H1 (cell line): ENCODE results near the gene ATP1A1. TPM values are rescaled to one million over a fixed set of nuclear protein-coding genes. Genes with fewer than 3 reads are reported as not detected.

ENCODE experiments used
- CTCF ChIA-PET: fragments of 300-600 bp; sonication (Branson Sonifier 250); formaldehyde crosslinking; loops from one replicate; lab custom pipeline; 2021; ENCODE audit not compliant: partially characterized antibody; lab: Charles Lee
- POLR2A ChIA-PET: fragments of 300-600 bp; sonication (Branson Sonifier 250); formaldehyde crosslinking; loops from one replicate; lab custom pipeline; 2021; ENCODE audit warnings: inconsistent platforms; ENCODE audit not compliant: partially characterized antibody; lab: Charles Lee
- DNase-seq, 2 experiments: peaks; one replicate each; pipeline versions ENCODE4 v3.0.0 to v3.0.0-alpha.2; 2010 to 2022; ENCODE audit warnings: low spot score in 2 of 2, low read depth in 1 of 2, mixed read lengths in 1 of 2
- FAIRE-seq: peaks from 2 replicates; lab custom pipeline; 2011; peaks lifted over from hg19 to GRCh38; lab: Jason Lieb, UNC
- H2AFZ ChIP-seq: 2 replicates; pipeline ENCODE4 v1.8.1; 2012; ENCODE audit warnings: low read length, inconsistent platforms
- H2AK5ac ChIP-seq: 2 replicates; pipeline ENCODE4 v1.6.1; 2013; ENCODE audit warnings: low read depth, low read length
- H2BK120ac ChIP-seq: replicated peaks from 2 replicates; pipeline ENCODE3; 2013; ENCODE audit warnings: low read depth, low read length, inconsistent platforms
- H2BK12ac ChIP-seq: 2 replicates; pipeline ENCODE4 v1.6.1; 2013; ENCODE audit warnings: low read depth, low read length
- H2BK15ac ChIP-seq: 2 replicates; pipeline ENCODE4 v1.6.1; 2013; ENCODE audit warnings: low read length
- H2BK20ac ChIP-seq: 2 replicates; pipeline ENCODE4 v1.6.1; 2013; ENCODE audit warnings: low read length
- H2BK5ac ChIP-seq: 2 replicates; pipeline ENCODE4 v1.6.1; 2013; ENCODE audit warnings: low read depth, low read length
- H3K14ac ChIP-seq: 2 replicates; pipeline ENCODE4 v1.6.1; 2013; ENCODE audit warnings: inconsistent platforms; ENCODE audit not compliant: insufficient read length
- H3K18ac ChIP-seq: 2 replicates; pipeline ENCODE4 v1.6.1; 2013; ENCODE audit warnings: low read length; ENCODE audit errors: extremely low read depth
- H3K23ac ChIP-seq: 2 replicates; pipeline ENCODE4 v1.6.1; 2013; ENCODE audit warnings: inconsistent platforms; ENCODE audit not compliant: insufficient read length
- H3K23me2 ChIP-seq: 2 replicates; pipeline ENCODE4 v1.6.1; 2013; ENCODE audit warnings: low read depth, low read length
- H3K27ac ChIP-seq: 2 replicates; pipeline ENCODE4 v1.6.1; 2011; ENCODE audit warnings: low read depth, low read length, inconsistent platforms
- H3K27me3 ChIP-seq, 4 experiments: replicated peaks in 1 of 4; 1 replicate in 1 of 4; 2 replicates in 3 of 4; pipeline versions ENCODE4 v1.6.1 to v1.8.1; 2011 to 2013; ENCODE audit warnings: low read length in 3 of 4, mild to moderate bottlenecking in 3 of 4, inconsistent platforms in 2 of 4, mixed read lengths in 2 of 4, moderate library complexity in 1 of 4; ENCODE audit not compliant: control insufficient read depth in 3 of 4, insufficient read depth in 3 of 4; ENCODE audit errors: extremely low read depth in 1 of 4
- H3K36me3 ChIP-seq, 4 experiments: 2 replicates each; pipeline versions ENCODE4 v1.6.1 to v1.8.1; 2011 to 2013; ENCODE audit warnings: mild to moderate bottlenecking in 4 of 4, low read length in 3 of 4, moderate library complexity in 2 of 4, control low read depth in 1 of 4, inconsistent platforms in 1 of 4; ENCODE audit not compliant: insufficient read depth in 4 of 4, control insufficient read depth in 2 of 4
- H3K4ac ChIP-seq: replicated peaks from 2 replicates; pipeline ENCODE3; 2013; ENCODE audit warnings: low read length, low read depth, mixed read lengths, inconsistent platforms; ENCODE audit not compliant: insufficient read length
- H3K4me1 ChIP-seq, 4 experiments: replicated peaks in 1 of 4; 1 replicate in 1 of 4; 2 replicates in 3 of 4; pipeline versions ENCODE4 v1.6.1 to v1.8.1; 2011 to 2013; ENCODE audit warnings: low read length in 3 of 4, inconsistent platforms in 2 of 4, mixed read lengths in 1 of 4; ENCODE audit not compliant: insufficient read depth in 4 of 4, control insufficient read depth in 3 of 4
- H3K4me2 ChIP-seq, 2 experiments: 2 replicates each; pipeline versions ENCODE4 v1.6.1 to v1.8.1; 2011 to 2013; ENCODE audit warnings: low read depth in 2 of 2, low read length in 2 of 2, control low read depth in 1 of 2, inconsistent platforms in 1 of 2, mild to moderate bottlenecking in 1 of 2; ENCODE audit not compliant: insufficient read depth in 1 of 2
- H3K4me3 ChIP-seq, 4 experiments: fragments of 200-600, 300-600 bp in 1 of 4; sonication (generic), shearing (Covaris generic), sonication (Bioruptor Twin) in 1 of 4; 2 replicates each; pipeline versions ENCODE4 v1.5.1 to v1.8.1; 2011 to 2016; ENCODE audit warnings: low read length in 4 of 4, low read depth in 3 of 4, control low read depth in 2 of 4, inconsistent platforms in 2 of 4, mild to moderate bottlenecking in 2 of 4, mixed read lengths in 1 of 4, moderate library complexity in 1 of 4; ENCODE audit not compliant: insufficient read depth in 2 of 4; ENCODE audit errors: extremely low read depth in 1 of 4
- H3K56ac ChIP-seq: replicated peaks from 2 replicates; pipeline ENCODE3; 2013; ENCODE audit warnings: low read depth, mild to moderate bottlenecking, mixed read lengths, low read length, inconsistent platforms; ENCODE audit not compliant: insufficient read length
- H3K79me1 ChIP-seq: 2 replicates; pipeline ENCODE4 v1.6.1; 2013; ENCODE audit warnings: low read depth, low read length, control low read depth
- H3K79me2 ChIP-seq, 2 experiments: 2 replicates each; pipeline versions ENCODE4 v1.6.1 to v1.8.1; 2012 to 2013; ENCODE audit warnings: low read length in 2 of 2, mild to moderate bottlenecking in 2 of 2, inconsistent platforms in 1 of 2; ENCODE audit not compliant: insufficient read depth in 2 of 2, control insufficient read depth in 1 of 2
- H3K9ac ChIP-seq, 4 experiments: replicated peaks in 1 of 4; 1 replicate in 1 of 4; 2 replicates in 3 of 4; pipeline versions ENCODE4 v1.6.1 to v1.8.1; 2011 to 2013; ENCODE audit warnings: low read depth in 3 of 4, low read length in 3 of 4, control low read depth in 2 of 4, mild to moderate bottlenecking in 2 of 4, moderate library complexity in 2 of 4, inconsistent platforms in 1 of 4; ENCODE audit errors: extremely low read depth in 1 of 4
- H3K9me3 ChIP-seq, 2 experiments: 2 replicates each; pipeline versions ENCODE4 v1.6.1 to v1.8.1; 2012 to 2013; ENCODE audit warnings: mild to moderate bottlenecking in 2 of 2, moderate library complexity in 2 of 2, control low read depth in 1 of 2, inconsistent platforms in 1 of 2, low read depth in 1 of 2, low read length in 1 of 2, mixed read lengths in 1 of 2; ENCODE audit not compliant: insufficient read depth in 2 of 2
- H4K20me1 ChIP-seq, 2 experiments: replicated peaks in 1 of 2; 2 replicates each; pipeline versions ENCODE3 to v1.8.1; 2011 to 2013; ENCODE audit warnings: inconsistent platforms in 2 of 2, low read length in 2 of 2, mild to moderate bottlenecking in 1 of 2; ENCODE audit not compliant: insufficient read depth in 2 of 2, control insufficient read depth in 1 of 2
- H4K5ac ChIP-seq: 2 replicates; pipeline ENCODE4 v1.6.1; 2013; ENCODE audit warnings: low read length, low read depth, mixed read lengths, inconsistent platforms; ENCODE audit not compliant: insufficient read length
- H4K8ac ChIP-seq: 2 replicates; pipeline ENCODE4 v1.8.0; 2013; ENCODE audit warnings: mild to moderate bottlenecking, moderate library complexity, low read length, inconsistent platforms; ENCODE audit not compliant: insufficient read depth; ENCODE audit errors: extremely low read depth
- H4K91ac ChIP-seq: replicated peaks from 2 replicates; pipeline ENCODE3; 2013; ENCODE audit warnings: low read length, mixed read lengths, inconsistent platforms; ENCODE audit not compliant: insufficient read length
- BRCA1 ChIP-seq: IDR thresholded peaks from 2 replicates; pipeline ENCODE4 v1.6.1; 2012; ENCODE audit warnings: low read depth, low read length, improper control_type of control experiment
- HDAC2 ChIP-seq, 2 experiments: fragments of 300-600 bp in 1 of 2; sonication (generic) in 1 of 2; IDR thresholded peaks; 2 replicates each; pipeline ENCODE4 v1.6.1; 2011 to 2012; ENCODE audit warnings: low read depth in 2 of 2, low read length in 2 of 2, mild to moderate bottlenecking in 2 of 2, moderate library complexity in 2 of 2, borderline replicate concordance in 1 of 2, inconsistent platforms in 1 of 2
- POLR2AphosphoS5 ChIP-seq: IDR thresholded peaks from 2 replicates; pipeline ENCODE4 v1.6.1; 2011; ENCODE audit warnings: low read depth, low read length
- SIN3A ChIP-seq, 2 experiments: IDR thresholded peaks in 1 of 2; conservative IDR thresholded peaks in 1 of 2; 2 replicates each; pipeline ENCODE4 v1.6.1; 2011 to 2012; ENCODE audit warnings: low read length in 2 of 2, improper control_type of control experiment in 1 of 2, low read depth in 1 of 2, mild to moderate bottlenecking in 1 of 2
- SP2 ChIP-seq: IDR thresholded peaks from 2 replicates; pipeline ENCODE4 v1.6.1; 2012; ENCODE audit warnings: mild to moderate bottlenecking, low read length, inconsistent platforms
- whole genome bisulfite sequencing, 2 experiments: shearing (Covaris generic) in 1 of 2; methylation state at CpG; one replicate each; pipeline versions ENCODE4 v1.1.6 to v1.1.7; 2013 to 2015; ENCODE audit warnings: low lambda C conversion rate in 2 of 2, mixed read lengths in 2 of 2, inconsistent platforms in 1 of 2, low coverage in 1 of 2, missing lambda C conversion rate in 1 of 2; ENCODE audit not compliant: insufficient replicate concordance in 2 of 2, insufficient coverage in 1 of 2, insufficient read length in 1 of 2; ENCODE audit errors: extremely low coverage in 1 of 2, missing lambda C conversion rate in 1 of 2; 5-methylcytosine and 5-hydroxymethylcytosine counted together
- polyA plus RNA-seq, 7 experiments: library from polyadenylated mRNA; depleted of rRNA in 3 of 7; stranded (reverse) in 5 of 7; unstranded in 2 of 7; fragments of >200 nt in 5 of 7; fragments of 200-250 nt in 2 of 7; gene quantifications; 1 replicate in 5 of 7; 2 replicates in 1 of 7; 4 replicates in 1 of 7; pipeline versions ENCODE4 v1.2.1 to v1.2.3, GENCODE V29; 2011 to 2013; ENCODE audit warnings: missing spikeins in 2 of 7, mixed read lengths in 2 of 7
- total RNA-seq: library from RNA; stranded (reverse); fragmentation: NEBNext Ultra II Directional; extraction: Animal tissue kit (Norgen Biotek cat#: 25700); gene quantifications from 2 replicates; pipeline ENCODE4 v1.2.1, GENCODE V29; 2021
- TF ChIP-seq, protein P1 (sequence below): IDR thresholded peaks from 2 replicates; pipeline ENCODE4 v1.6.1; 2012; ENCODE audit warnings: inconsistent platforms

Gene ATP1A1
- total and polyA plus RNA-seq, 2 of the 8 experiments (the other 6 are each of a cell fraction or from before 2014, with no cell fraction given) = 222 to 325 TPM

DNA sequence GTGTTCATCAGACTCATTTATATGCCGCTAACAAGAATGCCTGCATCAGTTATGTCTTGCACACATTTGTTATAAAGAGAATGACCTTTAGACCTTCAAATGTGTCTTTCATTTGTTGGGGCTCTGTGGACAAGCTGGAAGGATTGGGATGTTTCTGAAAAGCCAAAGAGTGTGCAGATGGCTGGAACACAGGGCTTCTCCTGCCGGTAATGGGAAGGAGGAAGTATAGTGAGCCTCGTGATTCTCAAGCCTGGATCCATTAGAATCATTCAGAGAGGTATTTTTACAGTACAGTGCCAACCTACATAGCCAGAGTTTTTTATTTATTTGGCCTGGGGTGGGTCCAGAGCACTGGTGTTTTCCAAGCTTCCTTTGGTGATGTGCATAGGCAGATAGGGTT is 40.6 kb upstream of the ATP1A1 start:
- H3K36me3 ChIP-seq = no peaks in the 10 kb centered on the region
- no peaks in the 10 kb centered on the region for H3K9me3 ChIP-seq
- no peak overlapping the region for H3K4me3 ChIP-seq
- H2BK120ac ChIP-seq = no peak overlapping the region
- no peak overlapping the region for H3K4ac ChIP-seq
- no peaks in the 10 kb centered on the region for H3K79me1 ChIP-seq
- ChIA-PET CTCF (no interaction called here), POLR2A (no interaction called here)
- no peak overlapping the region for H3K14ac ChIP-seq
- H3K27me3 ChIP-seq = no peaks in the 10 kb centered on the region
- H3K4me2 ChIP-seq = no peak overlapping the region
- FAIRE-seq = no peak
- no peak overlapping the region for H3K18ac ChIP-seq
- no peak for DNase-seq
- H3K56ac ChIP-seq = no peak overlapping the region
- H2BK15ac ChIP-seq = no peak overlapping the region
- no peak overlapping the region for H2AFZ ChIP-seq
- H2BK20ac ChIP-seq = no peak overlapping the region
- H2AK5ac ChIP-seq = no peak overlapping the region
- no peak overlapping the region for H2BK12ac ChIP-seq
- no peak overlapping the region for H4K5ac ChIP-seq
- no peaks in the 10 kb centered on the region for H4K20me1 ChIP-seq
- no peak overlapping the region for H4K8ac ChIP-seq
- no peak overlapping the region for H3K23ac ChIP-seq
- H3K9ac ChIP-seq = no peak overlapping the region
- H4K91ac ChIP-seq = no peak overlapping the region
- 96% methylated on average over 3 of the region's 3 CpGs; no CpG with 5 or more reads in 1 of the 2 experiments for WGBS, 2 experiments
- H3K4me1 ChIP-seq = peaks cover 0 to 6% (median 1%) of the 10 kb centered on the region in 4 experiments; a peak in 1 of 7 replicates
- no peak overlapping the region for H3K27ac ChIP-seq
- no peaks in the 10 kb centered on the region for H3K79me2 ChIP-seq
- H2BK5ac ChIP-seq = no peak overlapping the region
- no peaks in the 10 kb centered on the region for H3K23me2 ChIP-seq
- TF ChIP-seq HDAC2 (IDR thresholded peaks at IDR 0.05; ENCODE audit: borderline replicate concordance in 1 of 2, low read depth in 2 of 2, low read length in 2 of 2) = no peak
- no peak for TF ChIP-seq POLR2AphosphoS5
- TF ChIP-seq SP2 = no peak
- no peak for TF ChIP-seq BRCA1
- TF ChIP-seq, protein P1, sequence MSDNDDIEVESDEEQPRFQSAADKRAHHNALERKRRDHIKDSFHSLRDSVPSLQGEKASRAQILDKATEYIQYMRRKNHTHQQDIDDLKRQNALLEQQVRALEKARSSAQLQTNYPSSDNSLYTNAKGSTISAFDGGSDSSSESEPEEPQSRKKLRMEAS = no peak
- no peak for TF ChIP-seq SIN3A (conservative IDR thresholded peaks at IDR 0.05 in 1 of 2, IDR thresholded peaks at IDR 0.05 in 1 of 2; ENCODE audit: low read depth in 1 of 2, low read length in 2 of 2)
